HG03571 (cell line): Measurements from ENCODE around the gene TMEM87A.

ENCODE experiments used
- ATAC-seq: cut with Tn5 transposase; IDR thresholded peaks from one replicate; pipeline ENCODE4 v1.9.1; 2021; ENCODE audit not compliant: unreplicated experiment

TMEM87A gene

GRCh38 chr15:42166225-42166940 is 106.8 kb downstream of the TMEM87A start:
- no peak for ATAC-seq

GRCh38 chr15:42165106-42165505 is 108.1 kb downstream of the TMEM87A start:
- ATAC-seq = no peak

GRCh38 chr15:42163947-42164550 is 109.2 kb downstream of the TMEM87A start:
- no peak for ATAC-seq

- no peak for ATAC-seq
These were observed 109.9 kb downstream of the TMEM87A start for GRCh38 chr15:42163291-42163690.
